GM23338 (cell line): ENCODE measurements around the gene SLC12A7. TPM values are rescaled to one million over a fixed set of nuclear protein-coding genes. Genes with fewer than 3 reads are reported as not detected.

ENCODE experiments used
- ATAC-seq: fragments of 200-7000 bp; cut with Tn5 transposase; 3 replicates; pipeline ENCODE4 v1.9.1; 2020
- DNase-seq: peaks from one replicate; pipeline ENCODE4 v3.0.0-alpha.2; 2015; ENCODE audit warnings: low spot score
- H2AFZ ChIP-seq: fragments of 200-600 bp; sonication (generic); 2 replicates; pipeline ENCODE4 v1.8.0; 2016; ENCODE audit warnings: antibody characterized with exemption, mild to moderate bottlenecking, moderate library complexity
- H3F3A ChIP-seq: fragments of 200-600 bp; sonication (generic); replicated peaks from 2 replicates; pipeline ENCODE4 v1.8.0; 2017; ENCODE audit warnings: antibody characterized with exemption, mixed run types, low read depth
- H3K27ac ChIP-seq: fragments of 200-600 bp; sonication (generic); 2 replicates; pipeline ENCODE4 v1.6.1; 2016; ENCODE audit warnings: low read depth
- H3K27me3 ChIP-seq: fragments of 200-600 bp; sonication (generic); 2 replicates; pipeline ENCODE4 v1.8.0; 2016; ENCODE audit warnings: mild to moderate bottlenecking, mixed run types, moderate library complexity; ENCODE audit not compliant: insufficient read depth
- H3K36me3 ChIP-seq: fragments of 200-600 bp; sonication (generic); 2 replicates; pipeline ENCODE4 v1.8.0; 2016; ENCODE audit warnings: mild to moderate bottlenecking; ENCODE audit not compliant: insufficient read depth
- H3K4me1 ChIP-seq: fragments of 200-600 bp; sonication (generic); 2 replicates; pipeline ENCODE4 v1.8.0; 2016; ENCODE audit warnings: mild to moderate bottlenecking, moderate library complexity; ENCODE audit not compliant: insufficient read depth
- H3K4me2 ChIP-seq: fragments of 200-600 bp; sonication (generic); 2 replicates; pipeline ENCODE4 v1.7.1; 2017; ENCODE audit warnings: mixed run types
- H3K4me3 ChIP-seq: fragments of 200-600 bp; sonication (generic); 2 replicates; pipeline ENCODE4 v1.6.1; 2016; ENCODE audit warnings: mixed run types
- H3K79me2 ChIP-seq: fragments of 200-600 bp; sonication (generic); replicated peaks from 2 replicates; pipeline ENCODE4 v1.8.0; 2017; ENCODE audit warnings: mild to moderate bottlenecking; ENCODE audit not compliant: insufficient read depth
- H3K9me2 ChIP-seq: fragments of 200-600 bp; sonication (generic); 2 replicates; pipeline ENCODE4 v1.8.0; 2017; ENCODE audit not compliant: insufficient read depth
- H4K20me1 ChIP-seq: fragments of 200-600 bp; sonication (generic); replicated peaks from 2 replicates; pipeline ENCODE4 v1.8.0; 2017; ENCODE audit warnings: mild to moderate bottlenecking; ENCODE audit not compliant: insufficient read depth
- H3K27ac Mint-ChIP-seq: 2 replicates; pipeline ENCODE4 v1.8.0; 2020; ENCODE audit warnings: inconsistent platforms, mild to moderate bottlenecking, moderate library complexity, mixed read lengths
- H3K27me3 Mint-ChIP-seq: 3 replicates; pipeline ENCODE4 v1.8.0; 2022; ENCODE audit warnings: low read depth, mild to moderate bottlenecking, moderate library complexity, mixed read lengths, inconsistent platforms; ENCODE audit not compliant: insufficient read depth, poor library complexity
- H3K36me3 Mint-ChIP-seq: 3 replicates; pipeline ENCODE4 v1.8.0; 2021; ENCODE audit warnings: low read depth, mild to moderate bottlenecking, inconsistent platforms, moderate library complexity, mixed read lengths
- H3K4me1 Mint-ChIP-seq: 3 replicates; pipeline ENCODE4 v1.8.0; 2020; ENCODE audit warnings: mild to moderate bottlenecking, inconsistent platforms, mixed read lengths
- H3K4me3 Mint-ChIP-seq: 3 replicates; pipeline ENCODE4 v1.8.0; 2021; ENCODE audit warnings: moderate library complexity, mild to moderate bottlenecking, inconsistent platforms, mixed read lengths
- H3K9me3 Mint-ChIP-seq: 3 replicates; pipeline ENCODE4 v1.8.0; 2020; ENCODE audit warnings: moderate library complexity, mild to moderate bottlenecking, inconsistent platforms, mixed read lengths
- CREB1 ChIP-seq: fragments of 250-450 bp; sonication (Bioruptor Pico); IDR thresholded peaks from 2 replicates; pipeline ENCODE4 v1.5.0; 2020; ENCODE audit warnings: low read depth, mild to moderate bottlenecking, moderate library complexity
- CTCF ChIP-seq, 2 experiments: fragments of 200-600 bp in 1 of 2; sonication (generic) in 1 of 2; conservative IDR thresholded peaks; 2 replicates each; pipeline versions ENCODE4 v1.5.1 to v1.6.1; 2016 to 2017; ENCODE audit warnings: antibody characterized with exemption in 2 of 2, low read depth in 2 of 2, mild to moderate bottlenecking in 2 of 2, moderate library complexity in 1 of 2
- ETS1 ChIP-seq: IDR thresholded peaks from 2 replicates; pipeline ENCODE4 v1.6.1; 2016; ENCODE audit warnings: antibody characterized with exemption
- EZH2 ChIP-seq: fragments of 200-600 bp; sonication (generic); IDR thresholded peaks from one replicate; pipeline ENCODE4 v1.8.0; 2017; ENCODE audit warnings: antibody characterized with exemption, mild to moderate bottlenecking, low read depth; ENCODE audit not compliant: unreplicated experiment
- EZH2phosphoT487 ChIP-seq: fragments of 200-600 bp; sonication (generic); IDR thresholded peaks from one replicate; pipeline ENCODE4 v1.8.1; 2018; ENCODE audit warnings: antibody characterized with exemption; ENCODE audit not compliant: unreplicated experiment
- JUNB ChIP-seq: IDR thresholded peaks from one replicate; pipeline ENCODE4 v1.6.1; 2016; ENCODE audit warnings: antibody characterized with exemption; ENCODE audit not compliant: unreplicated experiment
- NANOG ChIP-seq: IDR thresholded peaks from 2 replicates; pipeline ENCODE4 v1.6.1; 2016; ENCODE audit warnings: antibody characterized with exemption, borderline replicate concordance
- POLR2AphosphoS5 ChIP-seq: IDR thresholded peaks from 2 replicates; pipeline ENCODE4 v1.6.1; 2016; ENCODE audit warnings: antibody characterized with exemption, low read depth
- REST ChIP-seq: IDR thresholded peaks from one replicate; pipeline ENCODE4 v1.6.1; 2018; ENCODE audit warnings: antibody characterized with exemption; ENCODE audit not compliant: unreplicated experiment
- STAT1 ChIP-seq: IDR thresholded peaks from one replicate; pipeline ENCODE4 v1.6.1; 2016; ENCODE audit warnings: antibody characterized with exemption; ENCODE audit not compliant: unreplicated experiment
- ZNF114 ChIP-seq: fragments of 250-450 bp; sonication (Bioruptor Pico); IDR thresholded peaks from 2 replicates; pipeline ENCODE4 v1.5.0; 2020; ENCODE audit warnings: mild to moderate bottlenecking, moderate library complexity
- ZNF331 ChIP-seq: fragments of 250-450 bp; sonication (Bioruptor Pico); IDR thresholded peaks from 2 replicates; pipeline ENCODE4 v1.5.0; 2020; ENCODE audit warnings: low read depth, mild to moderate bottlenecking, moderate library complexity
- ZNF462 ChIP-seq: fragments of 250-450 bp; sonication (Bioruptor Pico); IDR thresholded peaks from 2 replicates; pipeline ENCODE4 v1.5.0; 2020; ENCODE audit warnings: mild to moderate bottlenecking, moderate library complexity
- polyA plus RNA-seq: library from polyadenylated mRNA; unstranded; fragments of >200 nt; fragmentation: Nextera tagmentation; extraction: Ambion mirVana; gene quantifications from 2 replicates; pipeline ENCODE4 v1.2.1, GENCODE V29; 2016
- total RNA-seq: library from RNA; depleted of rRNA; stranded (reverse); fragments of >200 nt; shearing (Covaris generic); gene quantifications from 2 replicates; pipeline ENCODE4 v1.2.3, GENCODE V29; 2014

Gene SLC12A7
- total and polyA plus RNA-seq, 2 experiments from 2014 or later, result 7.4 to 32.2 TPM

GRCh38 chr5:1098986-1099597, 12.8 kb downstream of the SLC12A7 start:
- no peaks in the 10 kb centered on the region for H3K36me3 ChIP-seq
- no peaks in the 10 kb centered on the region for H3K27me3 ChIP-seq
- H3K4me1 Mint-ChIP-seq, result peaks cover 79% of the 10 kb centered on the region
- H3K4me3 Mint-ChIP-seq, result peak overlapping the region; percentile 32; the same call in 1 of the 3 replicates
- 0 out of 2 replicates have a peak, but pooled peaks cover 7% of the 10 kb centered on the region for H3F3A ChIP-seq
- no peak; the same call in 1 of the 3 replicates for ATAC-seq
- peak overlapping the region; percentile 89 for H3K27ac ChIP-seq
- peak overlapping the region; percentile 92 for H3K27ac Mint-ChIP-seq
- DNase-seq, result no peak
- peaks cover 16% of the 10 kb centered on the region for H3K27me3 Mint-ChIP-seq
- H3K4me2 ChIP-seq, result peak overlapping the region; percentile 43; the same call in 1 of the 2 replicates
- no peaks in the 10 kb centered on the region for H3K9me3 Mint-ChIP-seq
- peaks cover 4% of the 10 kb centered on the region; the same call in 1 of the 2 replicates for H4K20me1 ChIP-seq
- TF ChIP-seq ZNF331, result no peak
- no peak for TF ChIP-seq ETS1
- TF ChIP-seq ZNF462 (CRISPR knock-in tag), result no peak
- TF ChIP-seq POLR2AphosphoS5, result no peak
- no peak for TF ChIP-seq STAT1
- TF ChIP-seq NANOG, result no peak
- no peak for TF ChIP-seq ZNF114 (CRISPR knock-in tag)
- no peak for TF ChIP-seq EZH2phosphoT487
- no peak for TF ChIP-seq CTCF (conservative IDR thresholded peaks at IDR 0.05; ENCODE audit: low read depth in 2 of 2)
- no peak for TF ChIP-seq CREB1 (CRISPR knock-in tag)
- TF ChIP-seq EZH2, result no peak
- TF ChIP-seq REST, result no peak
- TF ChIP-seq JUNB, result no peak
- H3K4me1 ChIP-seq, result peaks cover 46% of the 10 kb centered on the region
- H3K4me3 ChIP-seq, result no peak overlapping the region
- peaks cover 71% of the 10 kb centered on the region for H3K79me2 ChIP-seq
- H2AFZ ChIP-seq, result no peak overlapping the region
- peaks cover 20% of the 10 kb centered on the region for H3K36me3 Mint-ChIP-seq
- H3K9me2 ChIP-seq, result no peaks in the 10 kb centered on the region
